DOHH2 (cell line): ENCODE results near the gene CAND1.

Experiments used
- H3F3A ChIP-seq: fragments of 200-600 bp; sonication (generic), shearing (Covaris generic); 2 replicates; pipeline ENCODE4 v1.6.0; 2016; ENCODE audit warnings: antibody characterized with exemption, mild to moderate bottlenecking; ENCODE audit not compliant: control insufficient read depth, insufficient read depth
- H3K27ac ChIP-seq: fragments of 200-600 bp; sonication (generic); 2 replicates; pipeline ENCODE4 v1.5.1; 2014; ENCODE audit warnings: low read depth, mild to moderate bottlenecking, low read length, moderate library complexity
- H3K27me3 ChIP-seq: fragments of 200-600 bp; sonication (generic); 2 replicates; pipeline ENCODE4 v1.6.1; 2014; ENCODE audit warnings: mild to moderate bottlenecking, low read length, mixed read lengths; ENCODE audit not compliant: control insufficient read depth
- H3K36me3 ChIP-seq: fragments of 200-600 bp; sonication (generic); 2 replicates; pipeline ENCODE4 v1.6.1; 2014; ENCODE audit warnings: mild to moderate bottlenecking, low read length, moderate library complexity, mixed read lengths; ENCODE audit not compliant: control insufficient read depth
- H3K4me1 ChIP-seq: fragments of 200-600 bp; sonication (generic); 2 replicates; pipeline ENCODE4 v1.6.1; 2014; ENCODE audit warnings: mild to moderate bottlenecking, low read length, mixed read lengths; ENCODE audit not compliant: control insufficient read depth
- H3K4me2 ChIP-seq: fragments of 200-600 bp; sonication (generic); 2 replicates; pipeline ENCODE4 v1.6.0; 2014; ENCODE audit warnings: mild to moderate bottlenecking, low read length, moderate library complexity
- H3K4me3 ChIP-seq: fragments of 200-600 bp; sonication (generic); 2 replicates; pipeline ENCODE4 v1.5.1; 2014; ENCODE audit warnings: mild to moderate bottlenecking, low read length, mixed read lengths
- H3K79me2 ChIP-seq: fragments of 200-600 bp; sonication (generic); 2 replicates; pipeline ENCODE4 v1.6.1; 2014; ENCODE audit warnings: mild to moderate bottlenecking, low read length, mixed read lengths; ENCODE audit not compliant: control insufficient read depth
- H3K9me2 ChIP-seq: fragments of 200-600 bp; sonication (generic); replicated peaks from 2 replicates; pipeline ENCODE4 v1.6.1; 2014; ENCODE audit warnings: mild to moderate bottlenecking, low read length, mixed read lengths; ENCODE audit not compliant: control insufficient read depth
- H3K9me3 ChIP-seq: fragments of 200-600 bp; sonication (generic); 2 replicates; pipeline ENCODE4 v1.6.1; 2014; ENCODE audit warnings: antibody characterized with exemption, low read length, mixed read lengths; ENCODE audit not compliant: control insufficient read depth, insufficient read depth
- H4K20me1 ChIP-seq: fragments of 200-600 bp; sonication (generic); 2 replicates; pipeline ENCODE4 v1.6.0; 2014; ENCODE audit warnings: low read depth, mild to moderate bottlenecking, antibody characterized with exemption, low read length, moderate library complexity; ENCODE audit not compliant: control insufficient read depth, insufficient read depth
- EZH2phosphoT487 ChIP-seq: fragments of 200-600 bp; sonication (generic); IDR thresholded peaks from 2 replicates; pipeline ENCODE4 v1.6.1; 2017; ENCODE audit warnings: borderline replicate concordance, mild to moderate bottlenecking, antibody characterized with exemption, low read length, moderate library complexity, mixed read lengths
- TF ChIP-seq, protein P1 (sequence below): fragments of 200-600 bp; sonication (generic); IDR thresholded peaks from one replicate; pipeline ENCODE4 v1.5.1; 2014; ENCODE audit warnings: antibody characterized with exemption, mild to moderate bottlenecking, low read depth, low read length; ENCODE audit not compliant: poor library complexity, severe bottlenecking

The CAND1 gene

GRCh38 chr12:67364228-67364627 lies 95.1 kb downstream of the CAND1 start:
- Histone ChIP-seq H3K9me2 (no peaks in the 10 kb centered on the region), H3K79me2 (no peaks in the 10 kb centered on the region), H3K4me3 (no peak overlapping the region), H3K9me3 (peaks cover 7% of the 10 kb centered on the region; the same call in 1 of the 2 replicates), H4K20me1 (no peaks in the 10 kb centered on the region), H3K4me1 (no peaks in the 10 kb centered on the region), H3K27me3 (no peaks in the 10 kb centered on the region), H3K4me2 (no peak overlapping the region), H3F3A (no peaks in the 10 kb centered on the region), H3K27ac (no peak overlapping the region), H3K36me3 (no peaks in the 10 kb centered on the region)
- TF ChIP-seq EZH2phosphoT487, result no peak
- TF ChIP-seq, protein P1, sequence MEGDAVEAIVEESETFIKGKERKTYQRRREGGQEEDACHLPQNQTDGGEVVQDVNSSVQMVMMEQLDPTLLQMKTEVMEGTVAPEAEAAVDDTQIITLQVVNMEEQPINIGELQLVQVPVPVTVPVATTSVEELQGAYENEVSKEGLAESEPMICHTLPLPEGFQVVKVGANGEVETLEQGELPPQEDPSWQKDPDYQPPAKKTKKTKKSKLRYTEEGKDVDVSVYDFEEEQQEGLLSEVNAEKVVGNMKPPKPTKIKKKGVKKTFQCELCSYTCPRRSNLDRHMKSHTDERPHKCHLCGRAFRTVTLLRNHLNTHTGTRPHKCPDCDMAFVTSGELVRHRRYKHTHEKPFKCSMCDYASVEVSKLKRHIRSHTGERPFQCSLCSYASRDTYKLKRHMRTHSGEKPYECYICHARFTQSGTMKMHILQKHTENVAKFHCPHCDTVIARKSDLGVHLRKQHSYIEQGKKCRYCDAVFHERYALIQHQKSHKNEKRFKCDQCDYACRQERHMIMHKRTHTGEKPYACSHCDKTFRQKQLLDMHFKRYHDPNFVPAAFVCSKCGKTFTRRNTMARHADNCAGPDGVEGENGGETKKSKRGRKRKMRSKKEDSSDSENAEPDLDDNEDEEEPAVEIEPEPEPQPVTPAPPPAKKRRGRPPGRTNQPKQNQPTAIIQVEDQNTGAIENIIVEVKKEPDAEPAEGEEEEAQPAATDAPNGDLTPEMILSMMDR, result no peak

DNA sequence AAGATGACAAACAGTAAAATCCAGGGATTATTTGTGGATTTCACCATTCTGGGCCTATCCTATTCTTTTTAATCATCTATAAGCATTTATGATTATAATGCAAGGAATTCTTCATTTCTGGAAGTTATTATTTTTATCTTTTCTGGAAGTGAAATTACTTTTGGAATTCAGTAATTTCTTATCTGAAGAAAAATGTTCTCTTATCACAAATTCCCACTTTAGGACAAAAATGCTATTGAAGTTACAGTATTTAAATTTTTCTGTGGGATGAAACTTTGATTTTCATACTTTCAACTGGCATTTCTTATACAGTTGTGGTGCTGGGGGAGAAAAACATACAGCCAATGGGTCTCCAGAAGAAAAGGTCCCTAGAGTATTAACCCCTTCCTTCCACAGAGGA lies 96.0 kb downstream of the CAND1 start:
- TF ChIP-seq EZH2phosphoT487, result no peak
- TF ChIP-seq, protein P1, result no peak
- Histone ChIP-seq H4K20me1 (no peaks in the 10 kb centered on the region), H3K79me2 (no peaks in the 10 kb centered on the region), H3K4me2 (no peak overlapping the region), H3K27me3 (no peaks in the 10 kb centered on the region), H3K36me3 (no peaks in the 10 kb centered on the region), H3K4me1 (no peaks in the 10 kb centered on the region), H3K4me3 (no peak overlapping the region), H3F3A (no peaks in the 10 kb centered on the region), H3K27ac (no peak overlapping the region), H3K9me3 (peaks cover 7% of the 10 kb centered on the region; the same call in 1 of the 2 replicates), H3K9me2 (no peaks in the 10 kb centered on the region)

DNA sequence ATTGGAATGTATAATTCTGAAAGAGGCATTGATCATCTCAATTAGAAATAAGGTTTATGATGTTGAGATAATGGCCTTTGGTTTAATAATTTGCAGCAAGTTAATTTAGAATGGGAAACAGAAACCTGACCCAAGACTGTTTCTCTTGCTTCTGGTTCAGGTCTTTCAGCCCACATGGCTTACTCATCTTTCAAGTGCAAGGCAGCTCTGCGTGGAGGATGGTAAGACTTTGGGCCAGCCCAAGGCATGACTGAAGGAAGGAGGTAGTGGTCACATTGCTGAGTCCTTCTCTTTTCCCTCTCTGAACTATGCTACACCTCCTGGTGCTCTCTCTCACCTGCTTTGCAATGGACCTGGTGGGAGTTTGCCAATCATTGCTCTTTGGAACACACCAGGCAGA lies 98.7 kb downstream of the CAND1 start:
- no peaks in the 10 kb centered on the region for H4K20me1 ChIP-seq
- H3K36me3 ChIP-seq, result no peaks in the 10 kb centered on the region
- H3K27me3 ChIP-seq, result no peaks in the 10 kb centered on the region
- no peaks in the 10 kb centered on the region for H3K9me2 ChIP-seq
- no peaks in the 10 kb centered on the region for H3K79me2 ChIP-seq
- H3K4me1 ChIP-seq, result no peaks in the 10 kb centered on the region
- H3F3A ChIP-seq, result no peaks in the 10 kb centered on the region
- no peak for TF ChIP-seq EZH2phosphoT487
- TF ChIP-seq, protein P1, result no peak
- H3K4me3 ChIP-seq, result no peak overlapping the region
- no peaks in the 10 kb centered on the region for H3K9me3 ChIP-seq
- no peak overlapping the region for H3K27ac ChIP-seq
- H3K4me2 ChIP-seq, result no peak overlapping the region
